22Rv1 (cell line): ENCODE results near the gene FYN.

Experiments used
- H3K27ac ChIP-seq: fragments of 450-650 bp; 2 replicates; pipeline ENCODE4 v1.5.1; 2017
- CTCF ChIP-seq: fragments of 450-650 bp; IDR thresholded peaks from 2 replicates; pipeline ENCODE4 v1.5.1; 2017; ENCODE audit warnings: mild to moderate bottlenecking
- ZFX ChIP-seq: fragments of 450-650 bp; IDR thresholded peaks from 2 replicates; pipeline ENCODE4 v1.6.1; 2017; ENCODE audit warnings: antibody characterized with exemption, borderline replicate concordance

FYN gene

GRCh38 chr6:111740506-111740905, 132.7 kb downstream of the FYN start:
- TF ChIP-seq CTCF (no peak), ZFX (no peak)
- no peak overlapping the region for H3K27ac ChIP-seq

- no peak for TF ChIP-seq CTCF
- no peak for TF ChIP-seq ZFX
- H3K27ac ChIP-seq: no peak overlapping the region
Measured at GRCh38 chr6:111739257-111739696, 134.0 kb downstream of the FYN start.

- H3K27ac ChIP-seq: no peak overlapping the region
Measured at GRCh38 chr6:111738631-111739030, 134.6 kb downstream of the FYN start.

GRCh38 chr6:111738156-111738555, 135.1 kb downstream of the FYN start:
- no peak overlapping the region for H3K27ac ChIP-seq
- TF ChIP-seq ZFX (no peak), CTCF (no peak)

More at GRCh38 chr6:111738631-111739030, 134.6 kb downstream of the FYN start:
- TF ChIP-seq CTCF (no peak), ZFX (no peak)

- no peak overlapping the region for H3K27ac ChIP-seq
- no peak for TF ChIP-seq ZFX
- no peak for TF ChIP-seq CTCF
Measured at GRCh38 chr6:111737065-111737521, 136.2 kb downstream of the FYN start.

GRCh38 chr6:111736005-111736608, 137.1 kb downstream of the FYN start:
- no peak for TF ChIP-seq CTCF
- H3K27ac ChIP-seq: no peak overlapping the region

GRCh38 chr6:111734068-111735061, 138.9 kb downstream of the FYN start:
- H3K27ac ChIP-seq: no peak overlapping the region
- TF ChIP-seq ZFX (no peak), CTCF (no peak)
